Uterus (tissue), 4 donors: ENCODE measurements around the gene DDX47. TPM values are rescaled to one million over a fixed set of nuclear protein-coding genes. Genes with fewer than 3 reads are reported as not detected.

Source experiments
- DNase-seq, 2 donors: peaks; one replicate each; pipeline ENCODE4 v3.0.0-alpha.2; 2019 to 2020
- H3K27ac ChIP-seq, 2 donors: fragments of 200-600 bp; sonication (generic); 1 replicate in 1 of 2; 2 replicates in 1 of 2; pipeline ENCODE4 v1.5.1; 2016 to 2018
- H3K27me3 ChIP-seq, 2 donors: fragments of 200-600 bp; sonication (generic); one replicate each; pipeline ENCODE4 v1.5.1; 2018 to 2019; ENCODE audit warnings: control low read depth in 1 of 2
- H3K36me3 ChIP-seq, 2 donors: fragments of 200-600 bp; sonication (generic); one replicate each; pipeline ENCODE4 v1.5.1; 2019; ENCODE audit warnings: control low read depth in 1 of 2
- H3K4me1 ChIP-seq, 2 donors: fragments of 200-600 bp; sonication (generic); one replicate each; pipeline ENCODE4 v1.5.1; 2018 to 2019; ENCODE audit warnings: control low read depth in 1 of 2
- H3K4me3 ChIP-seq, 2 donors: fragments of 200-600 bp; sonication (generic); 1 replicate in 1 of 2; 2 replicates in 1 of 2; pipeline ENCODE4 v1.5.1; 2018 to 2019; ENCODE audit warnings: mild to moderate bottlenecking in 1 of 2
- H3K9me3 ChIP-seq, 2 donors: fragments of 200-600 bp; sonication (generic); one replicate each; pipeline ENCODE4 v1.5.1; 2019; ENCODE audit warnings: control low read depth in 1 of 2
- POLR2A ChIP-seq, 2 donors: fragments of 450-650 bp; IDR thresholded peaks; one replicate each; pipeline ENCODE4 v1.6.1; 2016; ENCODE audit warnings: antibody characterized with exemption in 2 of 2, mild to moderate bottlenecking in 1 of 2, moderate library complexity in 1 of 2
- intact Hi-C: fragments of 100-400 bp; cut with DNase I; formaldehyde crosslinking; loops from one replicate; pipeline ENCODE4 v1.15.1; 2023; ENCODE audit warnings: low total_unique reads
- total RNA-seq, 4 donors: library from RNA; depleted of rRNA in 3 of 4; stranded (reverse); fragments of >200 nt in 3 of 4; gene quantifications; one replicate each; pipeline versions ENCODE4 v1.1.0 to v1.2.4, GENCODE V29; 2014 to 2023
- TF ChIP-seq, protein P1 (sequence below), 4 experiments: fragments of 200-600 bp in 2 of 4; fragments of 450-650 bp in 2 of 4; sonication (generic) in 2 of 4; IDR thresholded peaks; one replicate each; pipeline ENCODE4 v1.5.1; 2016 to 2019; ENCODE audit warnings: antibody characterized with exemption in 4 of 4, mild to moderate bottlenecking in 2 of 4, moderate library complexity in 1 of 4
- donor health status: DM: yes; HTN: yes; CAD: no.

Gene DDX47
- total RNA-seq, 4 donors from 2014 or later = 42.1 to 105 (median 57.2) TPM

DNA sequence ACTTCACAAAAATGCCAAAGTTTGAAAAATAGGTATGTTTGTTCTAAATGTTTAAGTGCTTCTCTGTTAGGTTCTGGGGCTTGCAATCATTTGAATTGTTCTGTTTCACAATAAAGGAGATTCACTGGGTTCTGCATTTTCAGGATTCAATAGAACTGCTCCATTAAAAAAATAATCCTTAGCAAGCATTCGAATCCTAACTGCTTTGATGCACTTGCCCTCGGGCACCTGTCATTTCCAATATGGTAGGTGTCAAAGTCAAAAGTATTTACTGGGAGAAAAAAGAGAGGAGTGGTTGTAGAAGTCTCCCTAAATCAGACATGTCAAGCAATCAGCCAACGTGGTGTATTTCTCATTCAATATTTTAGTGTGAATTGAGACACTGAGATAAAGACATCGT is 22.2 kb upstream of the DDX47 start:
- TF ChIP-seq, protein P1, sequence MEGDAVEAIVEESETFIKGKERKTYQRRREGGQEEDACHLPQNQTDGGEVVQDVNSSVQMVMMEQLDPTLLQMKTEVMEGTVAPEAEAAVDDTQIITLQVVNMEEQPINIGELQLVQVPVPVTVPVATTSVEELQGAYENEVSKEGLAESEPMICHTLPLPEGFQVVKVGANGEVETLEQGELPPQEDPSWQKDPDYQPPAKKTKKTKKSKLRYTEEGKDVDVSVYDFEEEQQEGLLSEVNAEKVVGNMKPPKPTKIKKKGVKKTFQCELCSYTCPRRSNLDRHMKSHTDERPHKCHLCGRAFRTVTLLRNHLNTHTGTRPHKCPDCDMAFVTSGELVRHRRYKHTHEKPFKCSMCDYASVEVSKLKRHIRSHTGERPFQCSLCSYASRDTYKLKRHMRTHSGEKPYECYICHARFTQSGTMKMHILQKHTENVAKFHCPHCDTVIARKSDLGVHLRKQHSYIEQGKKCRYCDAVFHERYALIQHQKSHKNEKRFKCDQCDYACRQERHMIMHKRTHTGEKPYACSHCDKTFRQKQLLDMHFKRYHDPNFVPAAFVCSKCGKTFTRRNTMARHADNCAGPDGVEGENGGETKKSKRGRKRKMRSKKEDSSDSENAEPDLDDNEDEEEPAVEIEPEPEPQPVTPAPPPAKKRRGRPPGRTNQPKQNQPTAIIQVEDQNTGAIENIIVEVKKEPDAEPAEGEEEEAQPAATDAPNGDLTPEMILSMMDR (IDR thresholded peaks at IDR 0.05) = no peak
- TF ChIP-seq POLR2A (IDR thresholded peaks at IDR 0.05) = no peak
- Histone ChIP-seq H3K4me1 (peaks cover 0 to 7% of the 10 kb centered on the region in 2 donors), H3K4me3 (no peak overlapping the region), H3K27me3 (no peaks in the 10 kb centered on the region), H3K36me3 (no peaks in the 10 kb centered on the region), H3K27ac (peak overlapping the region in 1 of 2 donors; percentile 48), H3K9me3 (no peaks in the 10 kb centered on the region)
- no peak for DNase-seq
- intact Hi-C loops = no loop called here

DNA sequence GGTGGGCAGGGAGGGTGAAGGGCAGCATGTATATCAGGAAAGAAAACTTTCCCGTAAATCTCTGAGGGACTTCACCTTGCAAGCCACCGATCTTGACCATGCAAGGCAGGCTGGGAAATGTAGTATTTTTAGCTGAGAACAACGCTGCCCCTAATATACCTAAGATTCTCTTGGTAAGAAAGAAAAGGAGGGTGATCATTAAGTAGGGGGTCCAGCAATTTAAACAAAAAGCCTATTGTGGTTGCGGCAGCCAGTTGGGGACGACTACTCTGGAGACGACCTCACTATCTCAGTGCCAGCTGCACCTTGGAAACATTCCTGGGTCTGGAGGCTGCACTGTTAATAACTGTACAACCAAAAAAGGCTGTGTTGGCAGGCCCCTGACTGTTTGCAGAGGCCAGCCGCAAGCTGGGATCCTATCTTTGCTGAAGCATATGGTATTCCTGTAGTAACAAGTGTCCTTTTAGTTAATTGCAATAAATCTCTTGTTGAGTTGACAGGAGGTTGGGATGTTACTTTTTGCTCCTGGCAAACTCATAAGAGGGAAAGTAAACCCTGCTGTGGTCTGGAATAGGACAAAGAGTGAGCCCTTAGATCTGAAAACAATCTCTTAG is 21.3 kb upstream of the DDX47 start:
- Histone ChIP-seq H3K27me3 (no peaks in the 10 kb centered on the region), H3K4me1 (peaks cover 0 to 7% of the 10 kb centered on the region in 2 donors), H3K9me3 (no peaks in the 10 kb centered on the region), H3K4me3 (peak overlapping the region in 1 of 2 donors; percentile 16), H3K27ac (peak overlapping the region; percentile 48 to 57), H3K36me3 (no peaks in the 10 kb centered on the region)
- peak in 1 of 2 donors; percentile 35 for DNase-seq
- intact Hi-C loops = no loop called here
- TF ChIP-seq POLR2A (IDR thresholded peaks at IDR 0.05) = no peak
- TF ChIP-seq, protein P1 (IDR thresholded peaks at IDR 0.05) = no peak

DNA sequence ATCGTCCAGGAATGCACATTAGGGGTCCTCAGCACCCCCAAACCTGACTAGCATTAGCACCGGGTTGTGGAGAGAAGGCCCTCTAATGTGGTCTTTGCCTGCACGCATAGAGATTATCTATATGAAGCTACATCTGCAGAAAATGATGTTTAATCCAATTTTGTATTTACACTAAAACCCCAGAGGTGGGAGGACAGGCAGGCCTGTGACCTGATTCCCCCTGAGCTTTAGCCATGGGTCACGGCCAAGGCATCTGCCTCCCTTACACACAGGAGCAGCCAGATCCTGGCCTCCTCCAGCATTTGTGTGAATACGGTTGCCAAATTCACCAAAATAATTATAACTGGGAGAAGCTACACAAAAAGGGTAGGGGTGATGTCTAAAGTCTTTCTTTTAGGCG is 20.7 kb upstream of the DDX47 start:
- Histone ChIP-seq H3K9me3 (no peaks in the 10 kb centered on the region), H3K27ac (peak overlapping the region; percentile 48 to 57), H3K27me3 (no peaks in the 10 kb centered on the region), H3K36me3 (no peaks in the 10 kb centered on the region), H3K4me3 (no peak overlapping the region), H3K4me1 (peaks cover 0 to 7% of the 10 kb centered on the region in 2 donors)
- TF ChIP-seq POLR2A (IDR thresholded peaks at IDR 0.05) = no peak
- TF ChIP-seq, protein P1 (IDR thresholded peaks at IDR 0.05) = no peak
- DNase-seq = peak in 1 of 2 donors; percentile 35
- intact Hi-C loops = no loop called here

DNA sequence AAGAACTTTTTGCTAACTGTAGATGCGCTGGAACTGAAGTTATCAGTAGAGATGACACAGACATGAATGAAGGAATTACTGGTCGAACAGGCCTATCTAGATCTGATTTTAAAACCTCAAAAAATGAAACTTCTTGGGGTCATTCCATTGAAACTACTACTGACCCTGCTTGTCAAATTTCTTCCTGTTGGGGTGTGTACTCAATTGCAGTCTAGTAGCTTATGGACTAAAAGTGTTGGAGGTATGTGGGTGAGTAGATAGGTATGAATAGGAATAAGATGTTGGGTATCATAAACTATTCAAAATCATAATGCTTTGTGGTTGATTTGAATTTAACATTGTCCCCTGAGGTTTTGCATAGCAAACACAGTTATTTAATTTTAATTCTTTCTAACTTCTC is 18.5 kb upstream of the DDX47 start:
- TF ChIP-seq, protein P1 (IDR thresholded peaks at IDR 0.05) = no peak
- no peak for TF ChIP-seq POLR2A (IDR thresholded peaks at IDR 0.05)
- intact Hi-C loops = no loop called here
- Histone ChIP-seq H3K27ac (no peak overlapping the region), H3K4me1 (no peaks in the 10 kb centered on the region), H3K9me3 (no peaks in the 10 kb centered on the region), H3K36me3 (no peaks in the 10 kb centered on the region), H3K4me3 (no peak overlapping the region), H3K27me3 (no peaks in the 10 kb centered on the region)
- DNase-seq = no peak

DNA sequence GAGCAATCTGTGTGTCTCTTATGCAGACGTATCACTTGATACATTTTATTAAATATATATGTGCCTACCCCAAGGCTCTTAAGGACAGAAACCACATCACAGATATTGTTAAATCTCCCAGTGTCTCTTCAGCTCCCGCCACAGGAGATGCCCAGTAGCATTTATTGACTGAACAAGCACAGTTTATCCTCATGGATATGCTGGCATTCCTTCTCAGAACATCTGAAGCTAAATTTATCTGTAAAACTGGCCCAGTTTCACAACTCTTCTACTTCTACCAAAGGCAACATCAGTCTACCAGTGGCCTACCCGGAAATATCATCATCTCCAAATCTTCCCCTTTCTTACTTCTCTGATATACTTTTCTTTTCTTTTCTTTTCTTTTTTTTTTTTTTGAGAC is 17.0 kb upstream of the DDX47 start:
- no peaks in the 10 kb centered on the region for H3K4me1 ChIP-seq
- no peaks in the 10 kb centered on the region for H3K36me3 ChIP-seq
- H3K9me3 ChIP-seq = no peaks in the 10 kb centered on the region
- TF ChIP-seq, protein P1 (IDR thresholded peaks at IDR 0.05) = no peak
- TF ChIP-seq POLR2A (IDR thresholded peaks at IDR 0.05) = no peak
- no peaks in the 10 kb centered on the region for H3K27me3 ChIP-seq
- intact Hi-C loops = no loop called here
- no peak overlapping the region for H3K4me3 ChIP-seq
- DNase-seq = no peak
- no peak overlapping the region for H3K27ac ChIP-seq
